Prostate gland (tissue), 2 donors: ENCODE results near the gene MED15. TPM values are rescaled to one million over a fixed set of nuclear protein-coding genes. Genes with fewer than 3 reads are reported as not detected.

Experiments used
- DNase-seq: peaks from one replicate; pipeline ENCODE4 v3.0.0-alpha.2; 2019; ENCODE audit warnings: low spot score
- H3K27ac ChIP-seq, 2 donors: fragments of 200-600 bp; sonication (generic); 2 replicates each; pipeline ENCODE4 v1.5.1; 2017 to 2019
- H3K27me3 ChIP-seq: fragments of 200-600 bp; sonication (generic); replicated peaks from 2 replicates; pipeline ENCODE4 v1.5.1; 2019; ENCODE audit not compliant: insufficient read depth
- H3K36me3 ChIP-seq, 2 donors: fragments of 200-600 bp; sonication (generic); 1 replicate in 1 of 2; 2 replicates in 1 of 2; pipeline versions ENCODE4 v1.5.1 to v1.8.1; 2017 to 2019
- H3K4me1 ChIP-seq: fragments of 200-600 bp; sonication (generic); replicated peaks from 2 replicates; pipeline ENCODE4 v1.5.1; 2019
- H3K4me3 ChIP-seq, 2 donors: fragments of 200-600 bp; sonication (generic); 2 replicates each; pipeline ENCODE4 v1.5.1; 2017 to 2019
- H3K9me3 ChIP-seq: fragments of 200-600 bp; sonication (generic); 2 replicates; pipeline ENCODE4 v1.5.1; 2017
- POLR2A ChIP-seq: fragments of 450-650 bp; IDR thresholded peaks from one replicate; pipeline ENCODE4 v1.6.1; 2016; ENCODE audit warnings: antibody characterized with exemption, mild to moderate bottlenecking
- POLR2AphosphoS5 ChIP-seq: sonication (generic); formaldehyde crosslinking; IDR thresholded peaks from one replicate; pipeline ENCODE4 v1.6.1; 2017; ENCODE audit warnings: antibody characterized with exemption
- WGBS: methylation state at CpG from one replicate; pipeline ENCODE4 v1.1.5; 2018; 5-methylcytosine and 5-hydroxymethylcytosine counted together
- intact Hi-C: fragments of 100-400 bp; cut with DNase I; formaldehyde crosslinking; loops from one replicate; pipeline ENCODE4 v1.14.2; 2022
- total RNA-seq, 2 donors: library from RNA; depleted of rRNA; stranded (reverse); fragments of >200 nt; gene quantifications; one replicate each; pipeline ENCODE4 v1.1.0, GENCODE V29; 2016
- TF ChIP-seq, protein P1 (sequence below), 4 experiments: fragments of 200-600 bp in 2 of 4; fragments of 450-650 bp in 2 of 4; sonication (generic) in 2 of 4; IDR thresholded peaks; 1 replicate in 3 of 4; 2 replicates in 1 of 4; pipeline ENCODE4 v1.5.1; 2016 to 2019; ENCODE audit warnings: antibody characterized with exemption in 4 of 4, mild to moderate bottlenecking in 2 of 4, moderate library complexity in 2 of 4

MED15 gene
- total RNA-seq, 2 donors from 2014 or later, result 43.2 to 87.1 TPM

DNA sequence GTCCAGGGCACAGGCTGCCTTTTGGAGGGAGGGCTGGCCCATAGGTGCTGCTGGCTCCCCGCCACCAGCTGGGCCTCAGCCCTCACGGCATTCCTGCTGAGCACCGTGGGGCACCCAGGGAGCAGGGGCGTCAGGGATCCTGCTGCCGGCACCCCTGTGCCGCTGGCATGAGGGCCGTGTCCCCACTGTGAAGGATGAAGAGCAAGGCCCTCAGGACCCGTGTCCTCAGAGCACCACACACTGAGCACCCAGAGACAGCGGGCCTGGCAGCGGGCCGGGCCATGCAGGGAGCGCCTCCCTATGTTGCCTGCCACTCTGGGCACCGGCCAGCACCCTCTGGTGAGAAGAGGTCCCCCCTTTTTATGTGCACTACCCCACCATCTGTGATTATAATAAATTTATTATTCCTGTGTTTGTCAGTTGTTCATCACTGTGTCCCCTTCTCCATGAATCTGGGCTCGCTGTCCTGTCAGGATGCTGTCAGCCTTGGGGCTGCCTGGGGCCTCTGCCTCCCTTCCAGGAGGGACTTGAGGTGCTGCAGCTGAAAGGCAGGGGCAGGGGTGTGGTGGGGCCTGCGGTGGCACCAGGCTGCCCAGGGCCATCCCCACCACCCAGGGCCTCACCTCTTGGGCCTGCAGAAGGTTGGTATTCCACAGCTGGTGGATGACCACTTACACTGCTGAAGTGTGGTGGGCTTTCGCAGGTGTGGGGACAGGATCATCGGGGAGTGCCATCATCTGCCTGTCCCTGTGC is 80.0 kb downstream of the MED15 start:
- H3K27me3 ChIP-seq, result no peaks in the 10 kb centered on the region
- 90% methylated on average over 15 of the region's 17 CpGs for WGBS
- H3K27ac ChIP-seq, result no peak overlapping the region
- TF ChIP-seq POLR2AphosphoS5, result no peak
- H3K4me3 ChIP-seq, result no peak overlapping the region
- no peaks in the 10 kb centered on the region for H3K4me1 ChIP-seq
- intact Hi-C loops, result no loop called here
- H3K36me3 ChIP-seq, result peaks cover 16 to 20% of the 10 kb centered on the region in 2 donors
- no peaks in the 10 kb centered on the region for H3K9me3 ChIP-seq
- DNase-seq, result no peak

DNA sequence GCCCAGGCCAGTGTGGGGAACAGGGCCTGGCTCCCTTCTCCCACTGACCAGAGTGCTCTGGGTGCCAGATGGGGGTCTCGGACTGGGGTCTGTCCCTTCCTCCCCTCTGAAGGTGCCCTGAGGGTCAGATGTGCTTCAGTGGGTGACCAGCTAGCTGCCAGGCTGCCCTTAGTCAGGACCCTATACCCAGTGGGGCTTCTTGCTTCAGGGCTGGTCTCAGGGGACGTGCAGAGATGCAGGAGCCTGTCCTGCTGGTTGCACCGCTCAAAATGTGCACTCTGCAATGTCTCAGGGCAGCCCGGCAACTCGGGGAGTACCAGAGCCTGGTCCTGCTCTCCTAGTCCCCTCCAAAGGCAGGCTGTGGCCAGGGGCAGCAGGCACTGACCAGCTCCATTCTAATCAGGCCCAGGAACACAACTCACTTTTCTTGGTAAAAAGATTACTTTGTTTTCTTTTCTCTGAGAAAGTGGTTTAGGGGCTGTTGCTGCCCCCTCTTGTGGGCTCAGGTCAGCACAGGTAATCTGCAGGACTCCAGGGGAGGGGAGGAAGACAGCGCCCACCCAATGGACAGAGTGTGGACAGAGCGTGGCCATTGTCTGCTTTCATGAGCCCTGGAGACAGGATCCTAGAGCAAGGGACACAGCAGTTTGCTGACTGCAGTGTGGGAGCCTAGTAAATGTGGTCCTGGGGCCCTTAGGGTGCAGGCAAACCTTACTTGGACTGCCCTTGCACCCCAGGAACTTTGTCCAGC is 80.9 kb downstream of the MED15 start:
- DNase-seq, result no peak
- intact Hi-C loops, result no loop called here
- H3K4me1 ChIP-seq, result no peaks in the 10 kb centered on the region
- H3K36me3 ChIP-seq, result peaks cover 8 to 16% of the 10 kb centered on the region in 2 donors
- WGBS, result 81% methylated on average over 7 of the region's 7 CpGs
- no peak overlapping the region for H3K4me3 ChIP-seq
- H3K9me3 ChIP-seq, result no peaks in the 10 kb centered on the region
- TF ChIP-seq POLR2AphosphoS5 (no peak), POLR2A (no peak)
- TF ChIP-seq, protein P1, sequence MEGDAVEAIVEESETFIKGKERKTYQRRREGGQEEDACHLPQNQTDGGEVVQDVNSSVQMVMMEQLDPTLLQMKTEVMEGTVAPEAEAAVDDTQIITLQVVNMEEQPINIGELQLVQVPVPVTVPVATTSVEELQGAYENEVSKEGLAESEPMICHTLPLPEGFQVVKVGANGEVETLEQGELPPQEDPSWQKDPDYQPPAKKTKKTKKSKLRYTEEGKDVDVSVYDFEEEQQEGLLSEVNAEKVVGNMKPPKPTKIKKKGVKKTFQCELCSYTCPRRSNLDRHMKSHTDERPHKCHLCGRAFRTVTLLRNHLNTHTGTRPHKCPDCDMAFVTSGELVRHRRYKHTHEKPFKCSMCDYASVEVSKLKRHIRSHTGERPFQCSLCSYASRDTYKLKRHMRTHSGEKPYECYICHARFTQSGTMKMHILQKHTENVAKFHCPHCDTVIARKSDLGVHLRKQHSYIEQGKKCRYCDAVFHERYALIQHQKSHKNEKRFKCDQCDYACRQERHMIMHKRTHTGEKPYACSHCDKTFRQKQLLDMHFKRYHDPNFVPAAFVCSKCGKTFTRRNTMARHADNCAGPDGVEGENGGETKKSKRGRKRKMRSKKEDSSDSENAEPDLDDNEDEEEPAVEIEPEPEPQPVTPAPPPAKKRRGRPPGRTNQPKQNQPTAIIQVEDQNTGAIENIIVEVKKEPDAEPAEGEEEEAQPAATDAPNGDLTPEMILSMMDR (IDR thresholded peaks at IDR 0.05), result no peak
- no peak overlapping the region for H3K27ac ChIP-seq
- H3K27me3 ChIP-seq, result no peaks in the 10 kb centered on the region

DNA sequence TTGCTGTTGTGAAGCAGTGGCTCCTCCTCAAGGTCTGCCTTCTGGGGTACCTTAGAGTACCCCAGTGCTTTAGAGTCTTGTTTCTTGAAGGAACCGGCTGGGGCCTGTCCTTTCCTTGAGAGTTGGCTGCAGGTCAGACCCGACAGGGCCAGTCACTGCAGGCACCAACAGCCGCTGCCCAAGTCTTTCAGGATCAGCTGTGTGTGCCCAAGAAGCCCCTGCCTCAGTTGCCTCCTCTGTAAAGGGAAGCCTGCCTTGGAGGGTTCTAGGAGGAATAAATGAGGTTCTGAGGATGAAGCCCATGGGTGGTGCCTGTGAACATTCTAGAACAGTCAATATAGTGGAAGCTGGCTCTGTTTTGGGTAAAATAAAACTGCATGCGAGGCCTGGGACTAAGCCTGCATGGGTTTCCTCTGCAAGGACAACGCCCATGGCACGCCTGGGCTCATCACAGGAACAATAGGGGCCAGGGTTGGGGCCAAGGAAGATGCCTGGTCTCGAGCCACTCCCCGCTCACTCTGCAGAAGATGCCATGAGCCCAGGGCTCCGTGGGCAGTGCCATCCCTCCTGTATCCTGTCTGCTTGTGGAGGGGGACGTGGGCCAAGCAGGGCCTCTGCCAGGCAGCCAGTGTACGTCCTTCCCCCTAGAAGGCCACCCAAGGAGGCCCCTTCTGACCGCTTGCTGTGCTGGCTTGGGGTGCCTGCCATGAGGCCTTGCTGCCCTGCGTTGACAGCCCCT is 81.6 kb downstream of the MED15 start:
- Histone ChIP-seq H3K9me3 (no peaks in the 10 kb centered on the region), H3K36me3 (peaks cover 6 to 12% of the 10 kb centered on the region in 2 donors), H3K4me1 (no peaks in the 10 kb centered on the region), H3K27me3 (no peaks in the 10 kb centered on the region), H3K27ac (no peak overlapping the region), H3K4me3 (no peak overlapping the region)
- no peak for DNase-seq
- intact Hi-C loops, result no loop called here
- TF ChIP-seq POLR2AphosphoS5, result no peak
- TF ChIP-seq, protein P1 (IDR thresholded peaks at IDR 0.05), result no peak
- TF ChIP-seq POLR2A, result no peak
- WGBS, result 54% methylated on average over 13 of the region's 13 CpGs

DNA sequence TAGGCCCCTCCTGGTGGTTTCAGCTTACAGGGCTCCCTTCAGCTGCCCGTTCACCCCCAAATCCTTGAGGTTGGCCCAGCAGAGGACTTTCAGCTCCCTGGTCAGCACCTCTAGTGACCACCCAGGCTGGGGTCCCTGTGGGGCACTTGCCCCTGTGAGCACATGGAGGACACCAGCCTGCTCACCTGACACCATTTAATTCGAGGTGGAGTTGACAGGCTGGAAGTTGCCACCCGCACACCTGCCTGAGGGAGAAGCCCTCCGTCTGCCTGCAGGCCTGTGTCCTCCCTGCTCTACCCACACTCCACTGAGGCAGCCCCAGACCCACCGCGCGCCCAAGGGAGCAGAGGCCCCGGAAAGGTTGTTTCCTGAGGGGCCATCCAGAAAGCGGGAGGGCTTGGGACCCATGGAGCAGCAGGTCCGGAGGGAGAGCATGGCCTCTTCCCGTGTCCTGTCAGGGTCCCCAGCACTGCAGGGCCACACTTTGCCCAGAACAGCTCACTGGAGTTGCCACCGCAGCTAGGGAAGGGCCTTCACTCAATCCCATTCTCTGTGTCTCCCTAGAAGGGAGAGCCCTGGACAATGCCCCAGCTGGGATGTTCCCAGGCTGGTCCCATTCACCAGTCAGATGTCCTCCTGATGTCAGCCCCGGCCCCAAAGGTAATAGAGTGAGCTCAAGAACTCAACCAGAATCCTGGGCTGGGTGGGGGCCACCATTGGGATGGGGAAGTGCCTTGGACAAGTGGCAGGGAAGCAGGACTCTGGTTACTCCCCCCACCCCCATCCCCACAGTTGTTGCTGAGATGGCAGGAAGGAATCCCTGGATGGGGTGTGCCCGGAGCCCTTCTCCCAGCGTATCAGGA is 82.4 kb downstream of the MED15 start:
- Histone ChIP-seq H3K4me1 (no peaks in the 10 kb centered on the region), H3K4me3 (no peak overlapping the region), H3K36me3 (peaks cover 6 to 7% of the 10 kb centered on the region in 2 donors), H3K27ac (no peak overlapping the region), H3K27me3 (no peaks in the 10 kb centered on the region), H3K9me3 (no peaks in the 10 kb centered on the region)
- DNase-seq, result no peak
- no peak for TF ChIP-seq POLR2A
- TF ChIP-seq, protein P1 (IDR thresholded peaks at IDR 0.05), result no peak
- TF ChIP-seq POLR2AphosphoS5, result no peak
- intact Hi-C loops, result no loop called here
- WGBS, result 91% methylated on average over 14 of the region's 15 CpGs
